Right cardiac atrium (tissue), 5 donors: ENCODE results near the gene RTKN2. TPM values are rescaled to one million over a fixed set of nuclear protein-coding genes. Genes with fewer than 3 reads are reported as not detected.
"Not testable (repeated sequence)": the region's sequence is repeated elsewhere in the genome, so short reads cannot be mapped to it uniquely, and the experiment has no call there.

Source experiments
- ATAC-seq, 2 donors: fragments of 200-7000 bp; cut with Tn5 transposase; one replicate each; pipeline versions ENCODE4 v1.8.0 to v1.9.1; 2020; ENCODE audit warnings: moderate library complexity in 2 of 2, mild to moderate bottlenecking in 1 of 2
- DNase-seq, 3 donors: peaks; one replicate each; pipeline ENCODE4 v3.0.0-alpha.2; 2020
- H3K27ac ChIP-seq: one replicate; pipeline ENCODE4 v1.5.1; 2013; ENCODE audit warnings: mild to moderate bottlenecking, low read length, control low read depth, moderate library complexity
- H3K27me3 ChIP-seq: one replicate; pipeline ENCODE4 v1.6.1; 2013; ENCODE audit not compliant: control insufficient read depth, insufficient read depth
- H3K4me1 ChIP-seq: one replicate; pipeline ENCODE4 v1.6.1; 2013; ENCODE audit warnings: low read length; ENCODE audit not compliant: control insufficient read depth, insufficient read depth
- H3K4me3 ChIP-seq: one replicate; pipeline ENCODE4 v1.5.1; 2013; ENCODE audit warnings: low read length, control low read depth
- H3K9me3 ChIP-seq: one replicate; pipeline ENCODE4 v1.6.1; 2013; ENCODE audit warnings: low read length; ENCODE audit not compliant: control insufficient read depth
- WGBS: extraction: QIAGEN DNeasy Blood & Tissue Kit; methylation state at CpG from one replicate; pipeline ENCODE4 v1.1.7; 2013; 5-methylcytosine and 5-hydroxymethylcytosine counted together
- intact Hi-C, 4 donors: fragments of 100-400 bp; cut with DNase I; formaldehyde crosslinking; loops; one replicate each; pipeline versions ENCODE4 v1.11.0 to v1.14.0; 2022 to 2023
- polyA plus RNA-seq: library from polyadenylated mRNA; stranded (reverse); fragments of 200-250 nt; gene quantifications from one replicate; pipeline ENCODE4 v1.2.3, GENCODE V29; 2013
- total RNA-seq, 4 donors: library from RNA; stranded (reverse); fragmentation: NEBNext Ultra II Directional; extraction: Animal tissue kit (Norgen Biotek cat#: 25700); gene quantifications; one replicate each; pipeline ENCODE4 v1.2.1, GENCODE V29; 2021
- donor health status: healthy with polysubstance abuse.
- donor health status: DM: no; HTN: yes; CAD: no.
- donor health status: DM: no; HTN: no; CAD: no.
- donor health status: DM: no; HTN: yes; CAD: no; lungs with severe emphysema.
- donor health status: DM: yes; HTN: yes; CAD: no.

RTKN2 gene
- total and polyA plus RNA-seq, 5 donors: 0.06 to 0.19 (median 0.11) TPM

GRCh38 chr10:62241521-62241920 lies 27.1 kb downstream of the RTKN2 start:
- whole genome bisulfite sequencing: 97% methylated on average over 4 of the region's 4 CpGs

DNA sequence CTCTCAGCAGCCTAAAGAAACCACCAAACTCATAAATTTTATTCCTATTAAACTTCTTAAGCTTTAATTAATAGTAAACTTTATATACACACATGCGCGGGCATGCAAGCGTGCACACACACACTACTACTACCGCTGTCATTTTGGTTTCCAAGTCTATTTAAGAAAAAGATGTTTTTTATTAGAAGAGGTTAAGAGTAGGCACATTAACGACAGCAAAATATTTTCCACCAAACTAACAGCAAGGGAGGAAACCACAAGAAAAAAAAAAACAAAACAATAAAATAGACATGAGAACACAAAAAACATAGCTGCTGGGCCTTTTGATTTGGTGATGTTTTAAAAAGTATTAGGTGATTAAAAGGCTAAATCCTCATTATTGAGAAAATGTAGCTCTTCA lies 28.6 kb downstream of the RTKN2 start:
- WGBS: 80% methylated on average over 5 of the region's 5 CpGs
- Histone ChIP-seq H3K27me3 (no peaks in the 10 kb centered on the region), H3K27ac (no peak overlapping the region), H3K4me1 (no peaks in the 10 kb centered on the region), H3K9me3 (no peaks in the 10 kb centered on the region), H3K4me3 (no peak overlapping the region)
- DNase-seq: peak in 1 of 3 donors; percentile 14
- intact Hi-C loops: loop anchor here in 3 of 4 donors (5.0 to 10.0 kb wide), 3 partner anchors 198 to 335 kb away; partner anchors contain the start of gene ARID5B (in 2 of the 3)
- ATAC-seq: no peak

More at GRCh38 chr10:62241521-62241920, 27.1 kb downstream of the RTKN2 start:
- H3K27me3 ChIP-seq, DNase-seq, H3K4me3 ChIP-seq, H3K27ac ChIP-seq, H3K4me1 ChIP-seq, ATAC-seq, H3K9me3 ChIP-seq: not testable (repeated sequence)
- intact Hi-C loops: loop anchor here in 3 of 4 donors (5.0 to 10.0 kb wide), 3 partner anchors 199 to 337 kb away; partner anchors contain the start of gene ARID5B (in 2 of the 3)

GRCh38 chr10:62238880-62239279 lies 29.8 kb downstream of the RTKN2 start:
- H3K4me1 ChIP-seq: no peaks in the 10 kb centered on the region
- WGBS: 92% methylated on average over 1 of the region's 1 CpG
- intact Hi-C loops: no loop called here

DNA sequence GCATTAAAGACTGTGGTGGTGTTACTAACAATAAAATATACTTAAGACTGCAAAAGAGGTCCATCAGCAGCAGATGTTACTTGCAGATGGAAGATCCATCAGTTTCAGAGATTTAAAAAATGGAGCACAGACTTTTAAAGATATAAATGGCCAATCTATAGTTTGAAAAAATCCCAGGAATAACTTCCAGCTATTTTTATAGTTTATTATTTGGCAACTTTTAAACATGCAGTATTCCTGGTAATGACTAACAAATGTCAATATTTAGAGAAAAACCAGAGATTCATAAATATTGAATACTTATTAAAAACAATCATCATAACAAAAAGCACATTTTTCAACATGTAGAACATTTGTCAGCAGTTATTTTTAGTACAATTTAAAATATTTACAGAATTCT lies 30.7 kb downstream of the RTKN2 start:
- intact Hi-C loops: no loop called here
- ATAC-seq (no peak), DNase-seq (no peak)
- Histone ChIP-seq H3K9me3 (no peaks in the 10 kb centered on the region), H3K27me3 (no peaks in the 10 kb centered on the region), H3K4me1 (no peaks in the 10 kb centered on the region), H3K27ac (no peak overlapping the region), H3K4me3 (no peak overlapping the region)

More at GRCh38 chr10:62238880-62239279, 29.8 kb downstream of the RTKN2 start:
- H3K27ac ChIP-seq: no peak overlapping the region
- ATAC-seq (no peak), DNase-seq (no peak)
- no peaks in the 10 kb centered on the region for H3K9me3 ChIP-seq
- H3K27me3 ChIP-seq: no peaks in the 10 kb centered on the region
- H3K4me3 ChIP-seq: no peak overlapping the region

DNA sequence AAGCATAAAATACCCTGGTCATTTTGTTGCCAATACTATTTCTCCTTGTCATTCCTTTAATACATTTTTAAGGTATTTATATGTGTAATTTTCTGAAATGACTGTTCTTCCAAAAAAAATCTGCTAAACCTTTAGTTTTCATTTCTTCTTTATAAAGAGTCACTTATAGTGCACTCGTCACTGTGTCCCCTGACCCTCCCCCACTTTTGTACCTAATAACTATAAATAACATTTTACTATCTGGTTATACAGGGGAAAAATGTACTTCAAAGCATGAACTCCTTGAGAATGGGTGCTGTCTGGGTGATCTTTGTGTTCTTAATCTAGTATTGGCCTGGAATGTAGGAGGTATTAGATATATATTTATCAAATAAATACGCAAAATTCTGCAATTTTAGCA lies 31.1 kb downstream of the RTKN2 start:
- Histone ChIP-seq H3K4me3 (no peak overlapping the region), H3K9me3 (no peaks in the 10 kb centered on the region), H3K4me1 (no peaks in the 10 kb centered on the region), H3K27ac (no peak overlapping the region), H3K27me3 (no peaks in the 10 kb centered on the region)
- DNase-seq (no peak), ATAC-seq (no peak)
- intact Hi-C loops: no loop called here
- WGBS: 82% methylated on average over 2 of the region's 2 CpGs

DNA sequence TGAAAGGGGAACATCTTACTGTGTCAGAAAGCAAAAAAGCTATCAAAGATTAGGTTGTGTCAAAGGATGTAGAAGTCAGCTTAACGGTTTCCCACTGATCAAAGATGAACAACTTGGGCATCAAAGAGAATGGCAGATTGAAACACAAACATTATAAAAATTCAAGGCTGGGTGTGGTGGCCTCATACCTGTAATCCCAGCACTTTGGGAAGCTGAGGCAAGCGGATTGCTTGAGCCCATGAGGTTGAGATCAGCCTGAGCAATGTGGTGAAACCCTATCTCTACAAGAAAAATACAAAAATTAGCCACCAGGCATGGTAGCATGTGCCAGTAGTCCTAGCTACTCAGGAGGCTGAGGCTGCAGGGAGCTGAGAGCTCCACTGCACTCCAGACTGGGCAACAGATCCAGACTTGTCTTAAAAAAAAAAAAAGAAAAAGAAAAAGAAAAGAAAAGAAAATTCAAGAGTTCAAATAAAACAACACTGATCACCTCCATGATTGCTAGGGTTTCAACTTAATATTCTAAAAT lies 34.5 kb downstream of the RTKN2 start:
- peaks cover 2% of the 10 kb centered on the region for H3K4me1 ChIP-seq
- H3K9me3 ChIP-seq: no peaks in the 10 kb centered on the region
- intact Hi-C loops: no loop called here
- ATAC-seq (no peak), DNase-seq (no peak)
- no peaks in the 10 kb centered on the region for H3K27me3 ChIP-seq
- H3K27ac ChIP-seq: no peak overlapping the region
- no peak overlapping the region for H3K4me3 ChIP-seq
- 80% methylated on average over 2 of the region's 2 CpGs for WGBS

DNA sequence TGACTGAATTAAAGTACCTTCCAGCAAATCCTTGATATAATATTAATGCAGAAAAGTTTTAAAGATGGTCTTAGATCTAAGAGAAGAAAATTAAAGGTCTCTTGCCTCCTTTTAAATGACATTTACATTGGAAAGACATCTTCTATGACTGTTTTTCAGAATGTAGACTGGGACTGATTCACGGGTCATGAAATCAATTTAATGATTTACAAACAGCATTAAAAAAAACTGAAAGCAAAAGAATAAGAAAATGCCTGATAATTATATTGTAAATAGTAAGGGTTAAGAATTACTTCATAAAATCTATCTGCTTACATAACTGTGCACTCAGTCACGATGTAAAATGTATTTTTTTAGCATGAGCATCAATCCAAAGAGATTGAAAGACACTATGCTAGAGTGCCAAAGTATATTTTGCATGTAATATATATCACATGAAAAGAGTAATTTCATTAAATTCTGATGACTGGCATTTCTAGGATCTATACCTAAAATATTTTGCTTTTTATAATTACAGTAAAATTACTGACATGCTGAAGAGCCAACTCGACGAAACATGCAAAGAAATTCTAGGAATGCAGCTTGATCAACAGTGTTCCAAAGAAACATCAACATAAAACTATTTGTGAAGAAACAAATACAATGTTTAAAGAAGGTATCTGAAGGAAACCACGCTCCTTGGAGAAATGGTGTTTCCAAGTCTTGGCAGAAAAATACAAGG lies 35.1 kb downstream of the RTKN2 start:
- intact Hi-C loops: no loop called here
- DNase-seq: no peak
- WGBS: 78% methylated on average over 5 of the region's 5 CpGs

GRCh38 chr10:62231805-62232204 lies 36.8 kb downstream of the RTKN2 start:
- no peak for ATAC-seq
- no peaks in the 10 kb centered on the region for H3K9me3 ChIP-seq
- H3K4me1 ChIP-seq: peaks cover 2% of the 10 kb centered on the region
- intact Hi-C loops: no loop called here
- no peak overlapping the region for H3K27ac ChIP-seq
- 68% methylated on average over 4 of the region's 4 CpGs for WGBS
- no peak overlapping the region for H3K4me3 ChIP-seq
- DNase-seq: no peak
- no peaks in the 10 kb centered on the region for H3K27me3 ChIP-seq

More for the DNA sequence above, 35.1 kb downstream of the RTKN2 start:
- H3K27me3 ChIP-seq: no peaks in the 10 kb centered on the region
- H3K4me1 ChIP-seq: peaks cover 2% of the 10 kb centered on the region
- H3K4me3 ChIP-seq: no peak overlapping the region
- ATAC-seq: no peak
- no peaks in the 10 kb centered on the region for H3K9me3 ChIP-seq
- H3K27ac ChIP-seq: no peak overlapping the region

GRCh38 chr10:62231371-62231770 lies 37.3 kb downstream of the RTKN2 start:
- Histone ChIP-seq H3K27me3 (no peaks in the 10 kb centered on the region), H3K9me3 (no peaks in the 10 kb centered on the region), H3K4me1 (peaks cover 2% of the 10 kb centered on the region), H3K27ac (no peak overlapping the region), H3K4me3 (no peak overlapping the region)
- ATAC-seq (peak; percentile 63 to 65), DNase-seq (no peak)
- WGBS: 56% methylated on average over 1 of the region's 1 CpG
- intact Hi-C loops: no loop called here

DNA sequence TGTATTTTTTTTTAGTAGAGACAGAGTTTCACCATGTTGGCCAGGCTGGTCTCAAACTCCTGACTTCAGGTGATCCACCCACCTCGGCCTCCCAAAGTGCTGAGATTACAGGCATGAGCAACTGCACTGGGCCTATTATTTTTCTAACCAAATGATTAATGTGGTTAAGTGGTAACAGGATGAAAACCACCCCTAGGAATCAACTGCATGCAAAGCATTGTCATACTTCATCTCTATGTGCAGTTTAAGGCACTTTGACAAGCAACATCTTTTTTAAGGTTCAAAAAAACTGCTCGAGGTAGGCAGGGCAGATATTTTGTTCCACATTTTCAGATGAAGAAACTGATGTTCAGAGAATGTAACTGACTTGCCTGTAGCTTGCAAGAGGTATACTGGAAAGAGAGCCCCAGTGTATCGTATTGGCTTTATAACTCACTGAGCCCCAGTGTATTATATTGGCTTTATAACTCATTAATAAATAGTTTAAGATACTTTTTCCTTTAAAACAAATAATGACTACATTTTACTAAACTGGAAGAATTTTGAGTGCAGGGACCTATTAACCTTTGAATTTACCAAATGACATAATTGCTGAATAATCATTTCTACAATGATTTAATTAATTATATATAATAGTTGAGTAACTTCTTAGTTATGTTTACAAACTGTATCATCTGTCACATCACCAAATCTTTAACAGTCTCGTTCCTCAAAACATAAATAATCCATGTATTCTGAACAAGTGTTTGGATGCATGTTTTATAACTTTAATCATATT lies 38.1 kb downstream of the RTKN2 start:
- intact Hi-C loops: no loop called here
- ATAC-seq (no peak), DNase-seq (no peak)
- Histone ChIP-seq H3K4me3 (no peak overlapping the region), H3K4me1 (peaks cover 2% of the 10 kb centered on the region), H3K27ac (no peak overlapping the region), H3K9me3 (no peaks in the 10 kb centered on the region), H3K27me3 (no peaks in the 10 kb centered on the region)
- WGBS: 81% methylated on average over 4 of the region's 4 CpGs

DNA sequence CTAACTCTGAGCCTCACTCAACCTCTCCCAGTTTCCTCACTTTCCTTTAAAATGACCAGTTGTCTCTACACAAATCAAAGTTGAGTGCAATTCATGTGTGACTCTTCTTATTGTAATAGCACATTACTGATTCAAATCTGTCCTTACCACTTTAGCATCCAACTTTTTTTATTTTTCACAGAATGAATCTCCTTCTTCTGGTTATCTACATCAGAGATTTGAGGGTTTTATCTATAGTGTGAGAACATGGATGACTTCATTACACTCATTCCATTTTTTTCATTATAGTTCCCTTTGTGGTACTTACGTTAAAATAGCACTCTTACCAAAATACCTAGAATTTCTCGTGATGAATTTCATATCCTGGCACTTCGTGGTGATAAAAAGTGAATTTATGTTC lies 43.3 kb downstream of the RTKN2 start:
- no peaks in the 10 kb centered on the region for H3K9me3 ChIP-seq
- no peak for DNase-seq
- no peak overlapping the region for H3K27ac ChIP-seq
- H3K4me3 ChIP-seq: no peak overlapping the region
- no peak for ATAC-seq
- no peaks in the 10 kb centered on the region for H3K27me3 ChIP-seq
- H3K4me1 ChIP-seq: no peaks in the 10 kb centered on the region
- WGBS: 89% methylated on average over 3 of the region's 3 CpGs
- intact Hi-C loops: no loop called here
